Esophagus (tissue), 2 donors: ENCODE data around the gene UNC13A. TPM values are rescaled to one million over a fixed set of nuclear protein-coding genes. Genes with fewer than 3 reads are reported as not detected.
"Not testable (repeated sequence)": the region's sequence is repeated elsewhere in the genome, so short reads cannot be mapped to it uniquely, and the experiment has no call there.

ENCODE experiments used
- H3K27ac ChIP-seq, 2 donors: one replicate each; pipeline ENCODE4 v1.5.1; 2013; ENCODE audit warnings: low read depth in 2 of 2, mild to moderate bottlenecking in 2 of 2, inconsistent platforms in 1 of 2, low read length in 1 of 2, moderate library complexity in 1 of 2
- H3K27me3 ChIP-seq, 2 donors: one replicate each; pipeline ENCODE4 v1.6.1; 2013; ENCODE audit warnings: low read length in 2 of 2, control low read depth in 1 of 2, mild to moderate bottlenecking in 1 of 2; ENCODE audit not compliant: insufficient read depth in 2 of 2, control insufficient read depth in 1 of 2
- H3K36me3 ChIP-seq, 2 donors: one replicate each; pipeline ENCODE4 v1.6.1; 2013; ENCODE audit warnings: low read length in 1 of 2; ENCODE audit not compliant: control insufficient read depth in 2 of 2, insufficient read depth in 2 of 2
- H3K4me1 ChIP-seq, 2 donors: one replicate each; pipeline ENCODE4 v1.6.1; 2013; ENCODE audit warnings: low read length in 1 of 2; ENCODE audit not compliant: control insufficient read depth in 2 of 2, insufficient read depth in 2 of 2
- H3K4me3 ChIP-seq, 2 donors: one replicate each; pipeline ENCODE4 v1.5.1; 2013; ENCODE audit warnings: low read length in 2 of 2, mild to moderate bottlenecking in 2 of 2, low read depth in 1 of 2, moderate library complexity in 1 of 2
- H3K9me3 ChIP-seq, 2 donors: one replicate each; pipeline ENCODE4 v1.6.1; 2013; ENCODE audit warnings: mild to moderate bottlenecking in 2 of 2, low read depth in 1 of 2, low read length in 1 of 2, moderate library complexity in 1 of 2; ENCODE audit not compliant: control insufficient read depth in 2 of 2, insufficient read depth in 1 of 2
- WGBS, 2 donors: extraction: QIAGEN DNeasy Blood & Tissue Kit; methylation state at CpG; one replicate each; pipeline ENCODE4 v1.1.7; 2013; 5-methylcytosine and 5-hydroxymethylcytosine counted together
- polyA plus RNA-seq, 2 donors: library from polyadenylated mRNA; stranded (reverse); fragments of 200-250 nt; gene quantifications; one replicate each; pipeline ENCODE4 v1.2.3, GENCODE V29; 2013
- donor health status: healthy with polysubstance abuse.
- donor health status: Bipolar disorder and iron deficiency.

The UNC13A gene
- polyA plus RNA-seq, 2 donors, result 0.02 to 0.04 TPM

- Histone ChIP-seq H3K27me3 (no peaks in the 10 kb centered on the region), H3K4me3 (no peak overlapping the region)
- 50 to 62% methylated on average over 8 of the region's 8 CpGs for WGBS, 2 donors
Measured at GRCh38 chr19:17604372-17605025, 83.7 kb downstream of the UNC13A start.

GRCh38 chr19:17602872-17603510, 85.2 kb downstream of the UNC13A start:
- no peaks in the 10 kb centered on the region for H3K27me3 ChIP-seq
- H3K4me1 ChIP-seq, result peaks cover 5 to 8% of the 10 kb centered on the region in 2 donors
- no peak overlapping the region for H3K4me3 ChIP-seq
- H3K9me3 ChIP-seq, result peaks cover 0 to 3% of the 10 kb centered on the region in 2 donors
- 74 to 75% methylated on average over 7 of the region's 7 CpGs for WGBS, 2 donors
- H3K27ac ChIP-seq, result no peak overlapping the region
- no peaks in the 10 kb centered on the region for H3K36me3 ChIP-seq

More at GRCh38 chr19:17604372-17605025, 83.7 kb downstream of the UNC13A start:
- H3K36me3 ChIP-seq, result no peaks in the 10 kb centered on the region
- peaks cover 0 to 3% of the 10 kb centered on the region in 2 donors for H3K9me3 ChIP-seq
- no peak overlapping the region for H3K27ac ChIP-seq
- H3K4me1 ChIP-seq, result peaks cover 5 to 8% of the 10 kb centered on the region in 2 donors

GRCh38 chr19:17602217-17602616, 85.9 kb downstream of the UNC13A start:
- Histone ChIP-seq H3K4me3 (no peak overlapping the region), H3K27ac (no peak overlapping the region), H3K27me3 (no peaks in the 10 kb centered on the region), H3K4me1 (peaks cover 5 to 8% of the 10 kb centered on the region in 2 donors), H3K9me3 (peaks cover 0 to 3% of the 10 kb centered on the region in 2 donors), H3K36me3 (no peaks in the 10 kb centered on the region)
- 54 to 58% methylated on average over 8 of the region's 8 CpGs for WGBS, 2 donors

DNA sequence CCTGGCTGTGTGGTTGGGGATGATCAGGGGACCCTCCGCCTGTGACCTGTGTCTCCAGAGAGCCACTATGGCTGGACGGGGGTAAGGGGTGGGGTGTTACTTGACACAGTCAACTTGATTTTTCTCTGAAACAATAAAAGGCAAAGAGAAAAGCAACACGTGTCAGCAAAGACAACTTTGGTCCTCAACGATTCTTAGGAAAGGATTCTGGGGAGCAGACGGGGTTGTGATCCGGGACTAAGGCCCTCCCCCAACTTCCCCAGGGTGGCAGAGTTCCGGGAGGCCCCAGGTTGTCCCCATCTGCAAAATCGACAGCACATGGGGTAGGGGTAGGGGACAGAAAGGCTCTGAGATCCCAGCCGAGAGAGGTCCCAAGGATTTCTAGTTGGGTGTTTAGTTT, 86.5 kb downstream of the UNC13A start:
- peaks cover 5 to 8% of the 10 kb centered on the region in 2 donors for H3K4me1 ChIP-seq
- H3K36me3 ChIP-seq, result no peaks in the 10 kb centered on the region
- no peak overlapping the region for H3K4me3 ChIP-seq
- H3K9me3 ChIP-seq, result peaks cover 0 to 3% of the 10 kb centered on the region in 2 donors
- WGBS, 2 donors, result 16 to 23% methylated on average over 9 of the region's 9 CpGs
- no peaks in the 10 kb centered on the region for H3K27me3 ChIP-seq
- no peak overlapping the region for H3K27ac ChIP-seq

DNA sequence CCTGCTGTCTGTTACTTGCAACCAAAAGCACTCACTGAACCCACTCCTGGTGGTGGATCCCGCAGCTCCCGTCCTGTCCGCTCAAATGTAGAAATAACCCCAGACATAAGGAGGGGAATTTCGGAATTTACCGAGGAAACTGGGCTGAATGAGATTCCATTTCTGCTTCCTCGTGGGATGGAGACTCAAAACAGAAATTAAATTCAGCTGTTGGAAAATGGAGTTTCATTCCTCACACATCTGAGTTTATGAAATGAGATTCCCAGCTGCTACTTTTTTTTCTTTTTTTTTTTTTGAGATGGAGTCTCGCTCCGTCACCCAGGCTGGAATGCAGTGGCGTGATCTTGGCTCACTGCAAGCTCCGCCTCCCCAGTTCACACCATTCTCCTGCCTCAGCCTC, 88.4 kb downstream of the UNC13A start:
- Histone ChIP-seq H3K9me3 (no peaks in the 10 kb centered on the region), H3K27me3 (no peaks in the 10 kb centered on the region), H3K4me1 (no peaks in the 10 kb centered on the region), H3K4me3 (no peak overlapping the region), H3K27ac (no peak overlapping the region), H3K36me3 (no peaks in the 10 kb centered on the region)
- WGBS, 2 donors, result 69% methylated on average over 10 of the region's 10 CpGs

DNA sequence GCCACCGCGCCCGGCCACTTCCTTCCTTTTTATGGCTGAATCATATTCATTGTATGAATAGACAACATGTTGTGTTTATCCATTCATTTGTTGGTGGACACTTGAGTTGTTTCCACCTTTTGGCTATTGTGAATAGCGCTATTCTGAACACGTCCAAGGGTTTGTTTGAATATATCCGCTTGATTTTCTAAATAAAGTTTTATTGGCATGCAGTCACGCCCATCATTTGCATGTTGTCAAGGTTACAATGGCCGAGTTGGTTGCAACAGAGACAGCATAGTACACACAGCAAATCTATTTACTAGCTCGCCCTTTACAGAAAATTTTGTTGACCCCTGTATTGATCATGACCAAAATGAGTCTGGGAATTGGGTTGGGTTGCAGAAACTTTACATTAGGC, 89.2 kb downstream of the UNC13A start:
- 72% methylated on average over 9 of the region's 9 CpGs for WGBS, 2 donors
- no peaks in the 10 kb centered on the region for H3K4me1 ChIP-seq
- no peaks in the 10 kb centered on the region for H3K36me3 ChIP-seq
- no peaks in the 10 kb centered on the region for H3K9me3 ChIP-seq
- no peaks in the 10 kb centered on the region for H3K27me3 ChIP-seq
- no peak overlapping the region for H3K4me3 ChIP-seq
- H3K27ac ChIP-seq, result no peak overlapping the region

DNA sequence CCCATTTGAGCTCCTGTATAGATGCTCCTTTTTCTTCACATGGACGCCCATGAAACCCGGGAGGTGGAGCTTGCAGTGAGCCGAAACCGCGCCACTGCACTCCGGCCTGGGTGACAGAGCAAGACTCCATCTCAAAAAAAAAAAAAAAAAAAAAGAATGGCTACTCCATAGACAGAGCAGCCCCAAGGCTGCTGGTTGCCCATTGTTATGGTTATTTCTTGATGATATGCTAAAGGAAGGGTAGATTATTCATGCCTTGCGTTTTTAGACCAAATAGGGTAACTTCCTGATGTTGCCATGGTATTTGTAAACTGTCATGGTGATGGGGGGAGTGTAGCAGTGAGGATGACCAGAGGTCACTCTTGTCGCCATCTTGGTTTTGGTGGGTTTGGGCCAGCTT, 90.1 kb downstream of the UNC13A start:
- H3K4me1 ChIP-seq, H3K36me3 ChIP-seq: not testable (repeated sequence)
- 84 to 85% methylated on average over 8 of the region's 8 CpGs for WGBS, 2 donors

DNA sequence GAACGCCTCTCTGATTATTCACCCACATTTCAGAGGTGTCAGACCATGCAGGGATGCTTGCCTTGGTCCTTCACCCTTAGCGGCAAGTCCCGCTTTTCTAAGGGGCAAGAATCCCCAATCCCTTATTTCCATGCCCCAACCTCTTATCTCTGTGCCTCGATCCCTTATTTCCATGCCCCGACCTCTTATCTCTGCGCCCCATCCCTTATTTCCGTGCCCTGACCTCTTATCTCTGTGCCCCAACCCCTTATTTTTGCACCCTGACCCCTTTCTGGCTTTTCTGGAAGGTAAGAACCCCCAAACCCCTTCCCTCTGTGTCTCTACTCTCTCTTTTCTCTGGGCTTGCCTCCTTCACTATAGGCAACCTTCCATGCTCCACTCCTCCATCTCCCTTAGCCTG, 93.9 kb downstream of the UNC13A start:
- H3K9me3 ChIP-seq, H3K27ac ChIP-seq, H3K4me3 ChIP-seq, H3K4me1 ChIP-seq, H3K36me3 ChIP-seq, H3K27me3 ChIP-seq: not testable (repeated sequence)
- 78 to 82% methylated on average over 7 of the region's 7 CpGs for WGBS, 2 donors

More for the DNA sequence above, 90.1 kb downstream of the UNC13A start:
- not testable (repeated sequence) for H3K27ac ChIP-seq, H3K27me3 ChIP-seq, H3K4me3 ChIP-seq, H3K9me3 ChIP-seq

DNA sequence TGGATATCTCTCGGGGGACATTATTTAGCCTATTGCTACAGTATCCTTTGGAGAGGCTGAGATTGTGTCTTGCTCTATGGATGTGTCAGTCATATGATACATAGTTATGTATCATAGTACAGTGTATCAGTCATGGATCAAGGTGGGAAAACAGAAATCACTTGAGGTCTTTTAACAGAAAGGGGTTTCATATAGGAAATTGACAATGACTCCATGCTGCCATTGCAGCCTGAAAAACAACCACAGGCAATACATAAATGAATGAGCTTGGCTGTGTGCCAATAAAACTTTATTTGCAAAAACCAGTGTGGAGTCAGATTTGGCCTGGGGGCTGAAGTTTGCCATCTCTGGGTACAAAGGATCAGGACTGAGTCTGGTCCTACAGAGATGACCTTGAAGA, 97.3 kb downstream of the UNC13A start:
- H3K36me3 ChIP-seq, result no peaks in the 10 kb centered on the region
- WGBS, 2 donors, result 57 to 67% methylated on average over 1 of the region's 1 CpG
- no peak overlapping the region for H3K4me3 ChIP-seq

GRCh38 chr19:17585395-17585794, 102.8 kb downstream of the UNC13A start:
- peaks cover 7 to 16% of the 10 kb centered on the region in 2 donors for H3K36me3 ChIP-seq
- H3K4me3 ChIP-seq, H3K27me3 ChIP-seq, H3K4me1 ChIP-seq, H3K9me3 ChIP-seq, H3K27ac ChIP-seq: not testable (repeated sequence)
- WGBS, 2 donors, result 61 to 66% methylated on average over 7 of the region's 7 CpGs

More for the DNA sequence above, 97.3 kb downstream of the UNC13A start:
- H3K27me3 ChIP-seq, result no peaks in the 10 kb centered on the region
- no peak overlapping the region for H3K27ac ChIP-seq
- H3K4me1 ChIP-seq, result peaks cover 0 to 2% of the 10 kb centered on the region in 2 donors
- no peaks in the 10 kb centered on the region for H3K9me3 ChIP-seq
